GM23338 (cell line): ENCODE measurements around the gene TMEM74B. TPM values are rescaled to one million over a fixed set of nuclear protein-coding genes. Genes with fewer than 3 reads are reported as not detected.

ENCODE experiments used
- ATAC-seq: fragments of 200-7000 bp; cut with Tn5 transposase; 3 replicates; pipeline ENCODE4 v1.9.1; 2020
- DNase-seq: peaks from one replicate; pipeline ENCODE4 v3.0.0-alpha.2; 2015; ENCODE audit warnings: low spot score
- H2AFZ ChIP-seq: fragments of 200-600 bp; sonication (generic); 2 replicates; pipeline ENCODE4 v1.8.0; 2016; ENCODE audit warnings: antibody characterized with exemption, mild to moderate bottlenecking, moderate library complexity
- H3F3A ChIP-seq: fragments of 200-600 bp; sonication (generic); replicated peaks from 2 replicates; pipeline ENCODE4 v1.8.0; 2017; ENCODE audit warnings: antibody characterized with exemption, mixed run types, low read depth
- H3K27ac ChIP-seq: fragments of 200-600 bp; sonication (generic); 2 replicates; pipeline ENCODE4 v1.6.1; 2016; ENCODE audit warnings: low read depth
- H3K27me3 ChIP-seq: fragments of 200-600 bp; sonication (generic); 2 replicates; pipeline ENCODE4 v1.8.0; 2016; ENCODE audit warnings: mild to moderate bottlenecking, mixed run types, moderate library complexity; ENCODE audit not compliant: insufficient read depth
- H3K36me3 ChIP-seq: fragments of 200-600 bp; sonication (generic); 2 replicates; pipeline ENCODE4 v1.8.0; 2016; ENCODE audit warnings: mild to moderate bottlenecking; ENCODE audit not compliant: insufficient read depth
- H3K4me1 ChIP-seq: fragments of 200-600 bp; sonication (generic); 2 replicates; pipeline ENCODE4 v1.8.0; 2016; ENCODE audit warnings: mild to moderate bottlenecking, moderate library complexity; ENCODE audit not compliant: insufficient read depth
- H3K4me2 ChIP-seq: fragments of 200-600 bp; sonication (generic); 2 replicates; pipeline ENCODE4 v1.7.1; 2017; ENCODE audit warnings: mixed run types
- H3K4me3 ChIP-seq: fragments of 200-600 bp; sonication (generic); 2 replicates; pipeline ENCODE4 v1.6.1; 2016; ENCODE audit warnings: mixed run types
- H3K79me2 ChIP-seq: fragments of 200-600 bp; sonication (generic); replicated peaks from 2 replicates; pipeline ENCODE4 v1.8.0; 2017; ENCODE audit warnings: mild to moderate bottlenecking; ENCODE audit not compliant: insufficient read depth
- H3K9me2 ChIP-seq: fragments of 200-600 bp; sonication (generic); 2 replicates; pipeline ENCODE4 v1.8.0; 2017; ENCODE audit not compliant: insufficient read depth
- H4K20me1 ChIP-seq: fragments of 200-600 bp; sonication (generic); replicated peaks from 2 replicates; pipeline ENCODE4 v1.8.0; 2017; ENCODE audit warnings: mild to moderate bottlenecking; ENCODE audit not compliant: insufficient read depth
- H3K27ac Mint-ChIP-seq: 2 replicates; pipeline ENCODE4 v1.8.0; 2020; ENCODE audit warnings: inconsistent platforms, mild to moderate bottlenecking, moderate library complexity, mixed read lengths
- H3K27me3 Mint-ChIP-seq: 3 replicates; pipeline ENCODE4 v1.8.0; 2022; ENCODE audit warnings: low read depth, mild to moderate bottlenecking, moderate library complexity, mixed read lengths, inconsistent platforms; ENCODE audit not compliant: insufficient read depth, poor library complexity
- H3K36me3 Mint-ChIP-seq: 3 replicates; pipeline ENCODE4 v1.8.0; 2021; ENCODE audit warnings: low read depth, mild to moderate bottlenecking, inconsistent platforms, moderate library complexity, mixed read lengths
- H3K4me1 Mint-ChIP-seq: 3 replicates; pipeline ENCODE4 v1.8.0; 2020; ENCODE audit warnings: mild to moderate bottlenecking, inconsistent platforms, mixed read lengths
- H3K4me3 Mint-ChIP-seq: 3 replicates; pipeline ENCODE4 v1.8.0; 2021; ENCODE audit warnings: moderate library complexity, mild to moderate bottlenecking, inconsistent platforms, mixed read lengths
- H3K9me3 Mint-ChIP-seq: 3 replicates; pipeline ENCODE4 v1.8.0; 2020; ENCODE audit warnings: moderate library complexity, mild to moderate bottlenecking, inconsistent platforms, mixed read lengths
- CREB1 ChIP-seq: fragments of 250-450 bp; sonication (Bioruptor Pico); IDR thresholded peaks from 2 replicates; pipeline ENCODE4 v1.5.0; 2020; ENCODE audit warnings: low read depth, mild to moderate bottlenecking, moderate library complexity
- CTCF ChIP-seq, 2 experiments: fragments of 200-600 bp in 1 of 2; sonication (generic) in 1 of 2; conservative IDR thresholded peaks; 2 replicates each; pipeline versions ENCODE4 v1.5.1 to v1.6.1; 2016 to 2017; ENCODE audit warnings: antibody characterized with exemption in 2 of 2, low read depth in 2 of 2, mild to moderate bottlenecking in 2 of 2, moderate library complexity in 1 of 2
- ETS1 ChIP-seq: IDR thresholded peaks from 2 replicates; pipeline ENCODE4 v1.6.1; 2016; ENCODE audit warnings: antibody characterized with exemption
- EZH2 ChIP-seq: fragments of 200-600 bp; sonication (generic); IDR thresholded peaks from one replicate; pipeline ENCODE4 v1.8.0; 2017; ENCODE audit warnings: antibody characterized with exemption, mild to moderate bottlenecking, low read depth; ENCODE audit not compliant: unreplicated experiment
- EZH2phosphoT487 ChIP-seq: fragments of 200-600 bp; sonication (generic); IDR thresholded peaks from one replicate; pipeline ENCODE4 v1.8.1; 2018; ENCODE audit warnings: antibody characterized with exemption; ENCODE audit not compliant: unreplicated experiment
- JUNB ChIP-seq: IDR thresholded peaks from one replicate; pipeline ENCODE4 v1.6.1; 2016; ENCODE audit warnings: antibody characterized with exemption; ENCODE audit not compliant: unreplicated experiment
- NANOG ChIP-seq: IDR thresholded peaks from 2 replicates; pipeline ENCODE4 v1.6.1; 2016; ENCODE audit warnings: antibody characterized with exemption, borderline replicate concordance
- POLR2AphosphoS5 ChIP-seq: IDR thresholded peaks from 2 replicates; pipeline ENCODE4 v1.6.1; 2016; ENCODE audit warnings: antibody characterized with exemption, low read depth
- STAT1 ChIP-seq: IDR thresholded peaks from one replicate; pipeline ENCODE4 v1.6.1; 2016; ENCODE audit warnings: antibody characterized with exemption; ENCODE audit not compliant: unreplicated experiment
- ZNF114 ChIP-seq: fragments of 250-450 bp; sonication (Bioruptor Pico); IDR thresholded peaks from 2 replicates; pipeline ENCODE4 v1.5.0; 2020; ENCODE audit warnings: mild to moderate bottlenecking, moderate library complexity
- ZNF331 ChIP-seq: fragments of 250-450 bp; sonication (Bioruptor Pico); IDR thresholded peaks from 2 replicates; pipeline ENCODE4 v1.5.0; 2020; ENCODE audit warnings: low read depth, mild to moderate bottlenecking, moderate library complexity
- ZNF462 ChIP-seq: fragments of 250-450 bp; sonication (Bioruptor Pico); IDR thresholded peaks from 2 replicates; pipeline ENCODE4 v1.5.0; 2020; ENCODE audit warnings: mild to moderate bottlenecking, moderate library complexity
- polyA plus RNA-seq: library from polyadenylated mRNA; unstranded; fragments of >200 nt; fragmentation: Nextera tagmentation; extraction: Ambion mirVana; gene quantifications from 2 replicates; pipeline ENCODE4 v1.2.1, GENCODE V29; 2016
- total RNA-seq: library from RNA; depleted of rRNA; stranded (reverse); fragments of >200 nt; shearing (Covaris generic); gene quantifications from 2 replicates; pipeline ENCODE4 v1.2.3, GENCODE V29; 2014

TMEM74B gene
- total and polyA plus RNA-seq, 2 experiments from 2014 or later: 1.0 to 4.8 TPM

- no peak for TF ChIP-seq ZNF462
- TF ChIP-seq NANOG: no peak
- TF ChIP-seq POLR2AphosphoS5: no peak
These were observed 30.8 kb upstream of the TMEM74B start (continued) for GRCh38 chr20:1215386-1216170.

- Histone ChIP-seq H3K4me1 (peaks cover 16% of the 10 kb centered on the region), H3F3A (no peaks in the 10 kb centered on the region), H4K20me1 (no peaks in the 10 kb centered on the region), H3K27ac (no peak overlapping the region), H3K36me3 (no peaks in the 10 kb centered on the region), H3K4me2 (no peak overlapping the region), H3K79me2 (no peaks in the 10 kb centered on the region), H3K9me2 (no peaks in the 10 kb centered on the region), H3K27me3 (no peaks in the 10 kb centered on the region), H2AFZ (no peak overlapping the region), H3K4me3 (no peak overlapping the region)
- no peak for DNase-seq
- H3K4me3 Mint-ChIP-seq: no peak overlapping the region
- H3K36me3 Mint-ChIP-seq: no peaks in the 10 kb centered on the region; the same call in 1 of the 3 replicates
- no peak overlapping the region for H3K27ac Mint-ChIP-seq
- H3K9me3 Mint-ChIP-seq: peaks cover 28% of the 10 kb centered on the region; the same call in 2 of the 3 replicates
- H3K4me1 Mint-ChIP-seq: peaks cover 24% of the 10 kb centered on the region
- no peaks in the 10 kb centered on the region for H3K27me3 Mint-ChIP-seq
- no peak for ATAC-seq
- TF ChIP-seq STAT1 (no peak), NANOG (no peak), JUNB (no peak), ETS1 (no peak), POLR2AphosphoS5 (no peak), CREB1 (no peak), EZH2 (no peak), ZNF114 (no peak), ZNF331 (CRISPR knock-in tag) (no peak), EZH2phosphoT487 (no peak), CTCF (conservative IDR thresholded peaks at IDR 0.05; ENCODE audit: low read depth in 2 of 2) (no peak)
These were observed 30.1 kb upstream of the TMEM74B start for GRCh38 chr20:1214838-1215261.
